Central memory CD4-positive, alpha-beta T cell (primary cell): ENCODE results near the gene MRC1.

ENCODE experiments used
- DNase-seq: peaks from one replicate; pipeline ENCODE4 v3.0.0; 2022
- total RNA-seq, 3 experiments: gene quantifications; one replicate each; lab custom pipeline; 2026; lab: John Stamatoyannopoulos, UW

The MRC1 gene
- total RNA-seq = 0 reads per million in 3 experiments

DNA sequence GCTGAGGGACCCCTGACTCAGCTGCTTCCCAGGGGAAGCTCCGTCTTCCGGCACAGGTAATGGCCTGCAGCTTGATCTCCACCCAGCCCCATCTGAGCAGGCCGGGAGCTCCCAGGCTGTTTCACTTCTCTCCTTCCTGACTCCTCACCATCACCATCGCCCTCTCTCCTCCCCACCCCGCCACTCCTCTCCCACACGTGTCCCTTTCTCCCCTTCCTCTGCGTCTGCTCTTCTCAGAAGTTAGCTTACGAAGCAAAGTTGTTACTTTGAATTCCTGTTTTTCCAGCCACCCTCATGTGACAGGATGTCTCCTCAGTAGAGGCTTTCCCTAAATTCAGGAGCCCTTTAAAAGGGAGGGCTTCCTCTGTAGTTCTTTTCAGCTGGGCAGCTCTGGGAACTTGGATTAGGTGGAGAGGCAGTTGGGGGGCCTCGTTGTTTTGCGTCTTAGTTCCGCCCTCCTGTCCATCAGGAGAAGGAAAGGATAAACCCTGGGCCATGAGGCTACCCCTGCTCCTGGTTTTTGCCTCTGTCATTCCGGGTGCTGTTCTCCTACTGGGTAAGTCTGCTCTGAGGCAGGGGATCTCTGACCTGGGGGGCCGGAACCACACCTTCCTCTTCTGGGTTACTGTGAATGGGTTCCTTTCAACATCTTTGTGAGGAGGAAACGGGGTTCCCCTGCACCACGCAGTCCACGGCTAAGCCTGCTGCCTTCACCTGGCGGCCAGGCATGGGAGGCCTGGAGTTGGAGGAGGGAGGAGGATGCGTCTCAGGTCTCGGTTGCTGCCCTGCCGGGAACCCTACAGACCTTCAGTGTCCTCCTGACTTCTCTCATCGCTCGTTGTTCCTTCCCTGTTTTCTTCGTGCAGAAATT lies at the start of gene MRC1:
Gene MRC1 (plus strand): TSS at position 378 of the 871 bp plus-strand sequence. CDS start 118 bp downstream, at position 496.
- no peak for DNase-seq

- no peak for DNase-seq
Measured at GRCh38 chr10:17764142-17764541, 45.0 kb upstream of the MRC1 start.

DNA sequence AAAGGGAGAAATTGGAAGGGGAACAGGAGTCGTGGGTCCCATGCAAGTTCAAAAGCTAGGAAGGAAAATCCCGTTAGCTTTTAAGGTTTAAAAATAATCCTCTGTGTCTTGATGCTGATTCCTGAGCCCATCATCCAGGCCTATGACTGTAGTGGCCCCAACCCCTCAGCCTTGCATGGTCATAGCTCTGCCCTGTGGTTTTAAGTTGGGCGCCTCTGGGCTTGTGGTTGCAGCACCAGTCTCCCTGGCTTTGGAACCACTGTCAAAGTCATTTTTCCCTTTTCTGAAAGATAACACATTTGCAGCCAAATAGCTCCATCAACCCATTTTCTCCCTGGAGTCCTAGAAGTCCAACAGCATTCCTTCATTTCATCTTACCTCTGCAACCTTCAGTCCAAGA lies 43.5 kb upstream of the MRC1 start:
- no peak for DNase-seq

GRCh38 chr10:17766731-17767130 lies 42.4 kb upstream of the MRC1 start:
- DNase-seq = no peak

GRCh38 chr10:17768496-17768895 lies 40.7 kb upstream of the MRC1 start:
- no peak for DNase-seq

- DNase-seq = no peak
Measured at GRCh38 chr10:17768957-17769356, 40.2 kb upstream of the MRC1 start.

DNA sequence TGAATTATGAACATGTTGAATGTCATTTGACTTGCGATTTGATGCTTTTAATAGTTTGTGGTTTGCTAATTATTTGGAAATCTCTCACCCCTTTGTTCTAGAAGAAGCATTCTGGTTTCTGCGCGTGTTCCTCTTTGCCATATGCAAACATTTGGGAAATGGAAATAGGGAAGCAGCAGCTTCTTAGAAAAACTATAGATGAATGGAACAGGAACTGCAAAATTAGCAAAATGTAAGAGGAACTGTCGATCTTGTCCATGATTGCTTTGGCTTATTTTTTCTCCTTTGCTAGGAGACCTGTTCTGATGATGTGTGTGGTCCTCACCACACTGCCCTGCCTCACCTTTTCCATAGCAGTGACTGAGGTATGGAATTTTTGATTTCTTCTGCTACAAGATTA lies 38.1 kb upstream of the MRC1 start:
- no peak for DNase-seq

DNA sequence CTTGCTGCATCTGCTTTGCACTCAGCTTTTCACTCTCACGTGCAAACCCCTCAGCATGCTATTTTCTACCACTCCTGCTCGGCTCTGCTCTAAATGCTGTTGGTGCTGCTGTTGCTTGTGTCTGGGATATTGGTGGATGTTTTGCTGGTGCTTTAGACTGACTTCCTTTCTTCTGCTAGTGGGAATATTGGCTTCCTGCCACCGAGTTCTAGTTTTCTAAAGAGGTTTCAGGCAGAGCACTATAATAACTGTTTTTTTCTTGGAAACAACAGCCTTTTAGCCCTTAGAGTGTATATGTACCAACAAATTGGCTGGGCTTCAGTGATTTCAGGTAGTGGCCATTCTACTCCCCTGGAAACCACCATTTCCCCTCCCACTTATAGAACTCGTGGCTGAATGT lies 29.4 kb upstream of the MRC1 start:
- no peak for DNase-seq

GRCh38 chr10:17780727-17781126 lies 28.4 kb upstream of the MRC1 start:
- DNase-seq = no peak

DNA sequence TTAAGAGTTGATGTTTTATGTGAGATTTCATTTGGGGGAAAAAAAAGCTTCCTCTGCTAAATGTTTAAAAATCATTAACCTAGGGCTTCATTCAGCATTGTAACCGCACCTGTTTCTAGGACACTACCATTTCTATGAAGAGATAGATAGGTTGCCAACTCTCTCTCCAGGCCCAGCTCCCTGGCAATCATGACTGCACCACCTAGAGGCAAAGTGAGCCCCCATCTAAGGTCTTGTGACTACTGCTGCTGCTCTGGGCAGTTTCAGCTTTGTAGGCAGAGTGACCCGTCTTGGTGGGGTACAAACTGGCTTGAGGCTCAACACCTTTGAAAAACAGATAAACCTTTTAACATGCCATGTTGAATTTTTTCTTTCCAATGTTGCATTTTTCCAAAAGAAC lies 27.3 kb upstream of the MRC1 start:
- no peak for DNase-seq

- DNase-seq = no peak
Measured at GRCh38 chr10:17782921-17783665, 26.1 kb upstream of the MRC1 start.

DNA sequence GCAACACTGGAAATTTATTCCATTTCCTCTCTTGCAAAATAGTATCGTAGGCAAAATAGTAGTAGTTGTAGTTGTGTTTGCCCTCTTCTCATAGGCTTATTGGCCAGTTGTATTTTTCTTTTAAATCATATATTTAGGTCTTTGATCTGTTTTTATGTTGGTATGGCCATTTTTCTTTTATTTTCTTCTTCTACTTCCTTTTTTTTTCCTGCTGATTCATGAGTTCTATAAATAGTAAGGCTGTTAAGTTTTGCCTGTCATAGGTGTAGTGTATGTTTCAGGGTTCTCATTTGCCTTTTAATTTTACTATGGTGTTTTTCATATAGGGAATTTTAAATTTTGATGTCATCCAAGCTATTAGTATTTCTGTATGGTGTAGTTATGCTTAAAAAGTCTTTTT lies 25.4 kb upstream of the MRC1 start:
- DNase-seq = no peak

GRCh38 chr10:17784688-17785087 lies 24.5 kb upstream of the MRC1 start:
- DNase-seq = no peak

GRCh38 chr10:17785276-17785930 lies 23.7 kb upstream of the MRC1 start:
- no peak for DNase-seq

GRCh38 chr10:17787087-17787961 lies 21.8 kb upstream of the MRC1 start:
- DNase-seq = no peak

- DNase-seq = no peak
Measured at GRCh38 chr10:17788646-17789045, 20.5 kb upstream of the MRC1 start.

DNA sequence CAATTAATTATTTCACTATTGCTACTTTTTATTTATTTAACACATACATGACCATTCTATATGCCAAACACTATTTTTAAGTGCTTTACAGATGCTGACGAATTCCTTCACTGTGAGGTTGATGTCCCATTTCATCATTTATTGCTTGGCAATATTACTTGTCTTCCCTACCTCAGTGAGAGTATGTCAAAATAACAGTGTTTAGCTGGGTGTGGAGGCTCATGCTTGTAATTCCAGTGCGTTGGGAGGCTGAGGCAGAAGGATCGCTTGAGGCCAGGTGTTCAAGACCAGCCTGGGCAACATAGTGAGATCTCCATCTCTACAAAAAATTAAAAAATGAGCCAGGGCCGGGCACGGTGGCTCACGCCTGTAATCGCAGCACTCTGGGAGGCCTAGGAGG lies 19.8 kb upstream of the MRC1 start:
- no peak for DNase-seq

DNA sequence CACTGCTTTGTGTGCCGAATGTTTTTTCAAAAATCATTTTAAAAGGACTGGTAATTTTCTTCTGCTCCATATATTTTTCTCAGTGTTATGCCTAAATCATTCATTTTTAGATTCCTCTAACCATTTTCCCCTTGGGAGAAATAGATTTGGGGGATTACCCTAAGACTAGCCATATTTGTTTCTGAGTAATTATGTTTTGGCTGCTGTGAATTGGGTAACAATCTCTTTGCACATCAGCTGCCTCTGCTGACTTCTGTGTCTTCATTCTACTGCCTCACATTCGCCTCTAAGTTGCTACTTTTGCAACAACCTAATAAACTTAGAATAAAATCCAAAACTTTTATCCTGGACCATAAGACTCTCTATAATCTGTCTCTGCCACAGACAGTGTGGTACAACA lies 18.5 kb upstream of the MRC1 start:
- no peak for DNase-seq

GRCh38 chr10:17792991-17793390 lies 16.2 kb upstream of the MRC1 start:
- no peak for DNase-seq

DNA sequence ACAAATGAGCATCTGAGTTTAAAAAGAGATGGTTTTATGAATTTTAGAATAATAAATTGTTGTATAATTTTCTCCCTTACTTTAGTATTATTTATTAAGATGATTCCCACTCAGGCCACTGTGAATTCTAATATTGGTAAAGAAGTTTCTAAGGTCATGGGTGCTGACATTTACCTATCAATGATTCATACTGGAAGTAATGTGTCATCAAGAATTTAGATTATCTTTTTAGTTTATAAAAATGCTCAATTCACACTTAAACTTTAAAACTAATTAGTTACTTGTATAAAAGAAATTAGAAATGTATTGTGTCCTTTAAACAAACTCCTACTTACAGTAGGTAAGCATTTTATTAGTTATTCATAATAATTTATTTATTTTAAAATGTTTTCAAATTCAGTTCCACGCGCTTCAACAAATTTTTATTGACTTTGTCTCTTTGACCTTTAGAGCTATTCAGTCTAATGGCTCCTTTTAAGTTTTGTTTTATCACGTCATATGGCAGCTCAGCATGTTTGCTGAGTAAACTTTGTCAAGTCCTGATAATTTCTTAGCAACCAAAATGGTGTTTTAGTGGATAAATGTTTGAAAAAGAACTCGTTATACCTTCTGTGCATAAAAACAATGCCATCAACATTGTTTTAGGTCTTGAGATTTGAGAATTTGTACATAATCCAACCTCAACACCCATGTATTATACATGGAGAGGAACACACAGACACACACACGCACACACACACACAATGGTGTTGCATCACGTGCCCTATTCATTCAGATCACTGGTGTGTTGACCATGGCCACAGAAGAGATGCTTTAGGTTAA lies 15.1 kb upstream of the MRC1 start:
- DNase-seq = no peak

DNA sequence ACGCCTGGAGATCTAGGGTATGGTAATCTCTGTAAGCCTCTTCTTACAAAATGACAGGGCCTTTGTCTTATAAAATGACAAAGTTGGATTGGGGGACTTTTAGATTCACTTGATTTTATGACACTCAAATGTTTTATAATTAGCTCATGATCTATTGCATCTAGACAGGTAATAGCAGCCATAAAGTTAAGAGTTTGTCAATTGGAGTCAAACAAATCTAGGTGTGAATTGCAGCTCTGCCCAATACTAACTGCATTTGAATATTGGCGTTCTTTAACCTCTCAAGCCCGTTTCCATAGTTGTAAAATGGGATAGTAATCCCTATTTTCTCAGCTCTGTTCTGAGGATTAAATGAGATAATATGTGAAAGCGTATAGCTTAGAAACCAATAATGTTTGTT lies 14.1 kb upstream of the MRC1 start:
- DNase-seq = no peak
